Activated T-cell treated with anti-CD3 and anti-CD28 coated beads, Interleukin-2, amount 50 U/mL, for 72 hours (primary cell): ENCODE data around the gene CYBA. TPM values are rescaled to one million over a fixed set of nuclear protein-coding genes. Genes with fewer than 3 reads are reported as not detected.

Experiments used
- ATAC-seq, 2 donors: fragments of 150-1000 bp; cut with Tn5 transposase; replicated peaks in 1 of 2; 2 replicates each; pipeline ENCODE4 v1.10.0; 2021; ENCODE audit warnings: moderate library complexity in 2 of 2, mild to moderate bottlenecking in 1 of 2
- DNase-seq, 2 donors: peaks; one replicate each; pipeline ENCODE4 v3.0.0; 2021 to 2022; ENCODE audit warnings: mixed read lengths in 1 of 2
- H3K27ac Mint-ChIP-seq: one replicate; pipeline ENCODE4 v1.8.0; 2022; ENCODE audit warnings: mild to moderate bottlenecking, moderate library complexity, mixed read lengths
- H3K27me3 Mint-ChIP-seq: one replicate; pipeline ENCODE4 v1.8.0; 2022; ENCODE audit warnings: low read depth, mixed read lengths
- H3K36me3 Mint-ChIP-seq, 2 donors: one replicate each; pipeline ENCODE4 v1.8.0; 2022; ENCODE audit warnings: mixed read lengths in 2 of 2, mild to moderate bottlenecking in 1 of 2; ENCODE audit not compliant: insufficient read depth in 2 of 2
- H3K4me1 Mint-ChIP-seq: one replicate; pipeline ENCODE4 v1.8.0; 2022; ENCODE audit warnings: low read depth, mixed read lengths
- H3K4me3 Mint-ChIP-seq, 2 donors: one replicate each; pipeline ENCODE4 v1.8.0; 2022; ENCODE audit warnings: mild to moderate bottlenecking in 2 of 2, mixed read lengths in 2 of 2, moderate library complexity in 2 of 2
- H3K9me3 Mint-ChIP-seq, 2 donors: one replicate each; pipeline ENCODE4 v1.8.0; 2022; ENCODE audit warnings: mixed read lengths in 2 of 2
- total RNA-seq, 2 donors: library from RNA; stranded (reverse); gene quantifications; one replicate each; pipeline ENCODE4 v1.2.3, GENCODE V29; 2022

The CYBA gene
- total RNA-seq, 2 donors from 2014 or later: 199 to 318 TPM

GRCh38 chr16:88633684-88634140, 17.1 kb downstream of the CYBA start:
- H3K27ac Mint-ChIP-seq: no peak overlapping the region

GRCh38 chr16:88632587-88632930, 18.3 kb downstream of the CYBA start:
- Mint-ChIP-seq H3K4me1 (peaks cover 36% of the 10 kb centered on the region), H3K4me3 (no peak overlapping the region), H3K27me3 (peaks cover 5% of the 10 kb centered on the region), H3K27ac (no peak overlapping the region), H3K9me3 (no peaks in the 10 kb centered on the region), H3K36me3 (peaks cover 2 to 7% of the 10 kb centered on the region in 2 donors)
- no peak for DNase-seq
- no peak for ATAC-seq

More at GRCh38 chr16:88633684-88634140, 17.1 kb downstream of the CYBA start:
- H3K27me3 Mint-ChIP-seq: peaks cover 15% of the 10 kb centered on the region
- H3K9me3 Mint-ChIP-seq: no peaks in the 10 kb centered on the region
- H3K4me3 Mint-ChIP-seq: peak overlapping the region; percentile 80 to 83
- ATAC-seq (peak; percentile 38 to 48), DNase-seq (peak; percentile 59 to 61)
- H3K4me1 Mint-ChIP-seq: peaks cover 44% of the 10 kb centered on the region
- peaks cover 2 to 7% of the 10 kb centered on the region in 2 donors for H3K36me3 Mint-ChIP-seq

- no peak for DNase-seq
- no peak overlapping the region for H3K27ac Mint-ChIP-seq
Observed at GRCh38 chr16:88631920-88632586, 18.8 kb downstream of the CYBA start.

GRCh38 chr16:88631384-88631783, 19.5 kb downstream of the CYBA start:
- DNase-seq (no peak), ATAC-seq (no peak)
- Mint-ChIP-seq H3K36me3 (peaks cover 0 to 13% of the 10 kb centered on the region in 2 donors), H3K4me3 (no peak overlapping the region), H3K9me3 (no peaks in the 10 kb centered on the region), H3K27me3 (no peaks in the 10 kb centered on the region), H3K27ac (no peak overlapping the region), H3K4me1 (peaks cover 28% of the 10 kb centered on the region)

More at GRCh38 chr16:88631920-88632586, 18.8 kb downstream of the CYBA start:
- H3K4me1 Mint-ChIP-seq: peaks cover 31% of the 10 kb centered on the region
- ATAC-seq: no peak
- H3K4me3 Mint-ChIP-seq: no peak overlapping the region
- H3K9me3 Mint-ChIP-seq: no peaks in the 10 kb centered on the region
- peaks cover 0 to 8% of the 10 kb centered on the region in 2 donors for H3K36me3 Mint-ChIP-seq
- H3K27me3 Mint-ChIP-seq: peaks cover under 1% of the 10 kb centered on the region

- H3K27me3 Mint-ChIP-seq: no peaks in the 10 kb centered on the region
- ATAC-seq: no peak
- H3K4me3 Mint-ChIP-seq: no peak overlapping the region
- H3K36me3 Mint-ChIP-seq: peaks cover 0 to 15% of the 10 kb centered on the region in 2 donors
- H3K27ac Mint-ChIP-seq: no peak overlapping the region
- no peak for DNase-seq
- no peaks in the 10 kb centered on the region for H3K9me3 Mint-ChIP-seq
- H3K4me1 Mint-ChIP-seq: peaks cover 23% of the 10 kb centered on the region
Observed at GRCh38 chr16:88630941-88631340, 19.9 kb downstream of the CYBA start.

GRCh38 chr16:88630433-88630832, 20.4 kb downstream of the CYBA start:
- Mint-ChIP-seq H3K27me3 (no peaks in the 10 kb centered on the region), H3K4me3 (no peak overlapping the region), H3K36me3 (peaks cover 0 to 15% of the 10 kb centered on the region in 2 donors), H3K4me1 (peaks cover 20% of the 10 kb centered on the region), H3K9me3 (no peaks in the 10 kb centered on the region), H3K27ac (no peak overlapping the region)
- no peak for DNase-seq
- no peak for ATAC-seq

- Mint-ChIP-seq H3K27ac (no peak overlapping the region), H3K4me1 (peaks cover 14% of the 10 kb centered on the region), H3K27me3 (no peaks in the 10 kb centered on the region), H3K9me3 (no peaks in the 10 kb centered on the region), H3K36me3 (peaks cover 0 to 15% of the 10 kb centered on the region in 2 donors), H3K4me3 (no peak overlapping the region)
- no peak for DNase-seq
- no peak for ATAC-seq
Observed at GRCh38 chr16:88629835-88630234, 21.0 kb downstream of the CYBA start.

GRCh38 chr16:88628512-88628974, 22.3 kb downstream of the CYBA start:
- H3K27ac Mint-ChIP-seq: no peak overlapping the region
- H3K36me3 Mint-ChIP-seq: peaks cover 0 to 16% of the 10 kb centered on the region in 2 donors
- ATAC-seq (no peak), DNase-seq (peak in 1 of 2 donors; percentile 26)
- no peaks in the 10 kb centered on the region for H3K27me3 Mint-ChIP-seq
- no peaks in the 10 kb centered on the region for H3K9me3 Mint-ChIP-seq
- no peak overlapping the region for H3K4me3 Mint-ChIP-seq
- peaks cover 7% of the 10 kb centered on the region for H3K4me1 Mint-ChIP-seq

GRCh38 chr16:88627531-88628411, 23.1 kb downstream of the CYBA start:
- ATAC-seq (no peak), DNase-seq (no peak)
- no peaks in the 10 kb centered on the region for H3K27me3 Mint-ChIP-seq
- no peaks in the 10 kb centered on the region for H3K4me1 Mint-ChIP-seq
- H3K36me3 Mint-ChIP-seq: peaks cover 2 to 22% of the 10 kb centered on the region in 2 donors
- no peaks in the 10 kb centered on the region for H3K9me3 Mint-ChIP-seq
- H3K27ac Mint-ChIP-seq: peak overlapping the region; percentile 50
- no peak overlapping the region for H3K4me3 Mint-ChIP-seq

- Mint-ChIP-seq H3K4me3 (no peak overlapping the region), H3K27me3 (no peaks in the 10 kb centered on the region), H3K36me3 (peaks cover 2 to 21% of the 10 kb centered on the region in 2 donors), H3K4me1 (no peaks in the 10 kb centered on the region), H3K27ac (no peak overlapping the region), H3K9me3 (no peaks in the 10 kb centered on the region)
- DNase-seq (no peak), ATAC-seq (no peak)
Observed at GRCh38 chr16:88626646-88627045, 24.2 kb downstream of the CYBA start.

GRCh38 chr16:88624977-88625576, 25.8 kb downstream of the CYBA start:
- H3K27ac Mint-ChIP-seq: peak overlapping the region; percentile 42
- H3K27me3 Mint-ChIP-seq: no peaks in the 10 kb centered on the region
- H3K9me3 Mint-ChIP-seq: no peaks in the 10 kb centered on the region
- ATAC-seq (peak; percentile 48 to 70), DNase-seq (peak; percentile 21 to 52)
- peak overlapping the region in 1 of 2 donors; percentile 24 for H3K4me3 Mint-ChIP-seq
- H3K4me1 Mint-ChIP-seq: peaks cover 8% of the 10 kb centered on the region
- peaks cover 2 to 21% of the 10 kb centered on the region in 2 donors for H3K36me3 Mint-ChIP-seq

GRCh38 chr16:88624481-88624880, 26.4 kb downstream of the CYBA start:
- ATAC-seq (no peak), DNase-seq (no peak)
- H3K36me3 Mint-ChIP-seq: peaks cover 2 to 21% of the 10 kb centered on the region in 2 donors
- no peaks in the 10 kb centered on the region for H3K9me3 Mint-ChIP-seq
- H3K27ac Mint-ChIP-seq: no peak overlapping the region
- H3K4me1 Mint-ChIP-seq: peaks cover 14% of the 10 kb centered on the region
- H3K27me3 Mint-ChIP-seq: no peaks in the 10 kb centered on the region
- H3K4me3 Mint-ChIP-seq: peak overlapping the region in 1 of 2 donors; percentile 20

- H3K36me3 Mint-ChIP-seq: peaks cover 2 to 21% of the 10 kb centered on the region in 2 donors
- no peak for DNase-seq
- peaks cover 21% of the 10 kb centered on the region for H3K4me1 Mint-ChIP-seq
- no peak overlapping the region for H3K27ac Mint-ChIP-seq
- H3K4me3 Mint-ChIP-seq: no peak overlapping the region
- ATAC-seq: no peak
- H3K9me3 Mint-ChIP-seq: no peaks in the 10 kb centered on the region
- no peaks in the 10 kb centered on the region for H3K27me3 Mint-ChIP-seq
Observed at GRCh38 chr16:88623858-88624257, 27.0 kb downstream of the CYBA start.
